SK-N-SH (cell line): Measurements from ENCODE around the gene MPP3.

Experiments
- EP300 ChIP-seq, 2 experiments: IDR thresholded peaks; 2 replicates each; pipeline versions ENCODE4 v1.4.0 to v1.6.1; 2012; ENCODE audit warnings: borderline replicate concordance in 1 of 2, low read depth in 1 of 2, low read length in 1 of 2
- POLR2AphosphoS5 ChIP-seq: IDR thresholded peaks from 2 replicates; pipeline ENCODE4 v1.6.1; 2012; ENCODE audit warnings: low read depth, low read length
- RAD21 ChIP-seq: IDR thresholded peaks from 2 replicates; pipeline ENCODE4 v1.6.1; 2012; ENCODE audit warnings: mild to moderate bottlenecking, low read length
- SMC3 ChIP-seq: IDR thresholded peaks from 2 replicates; pipeline ENCODE4 v1.6.1; 2012; ENCODE audit warnings: low read depth, low read length, improper control_type of control experiment
- TAF1 ChIP-seq: IDR thresholded peaks from 2 replicates; pipeline ENCODE4 v1.6.1; 2012; ENCODE audit warnings: low read depth, mild to moderate bottlenecking, low read length, moderate library complexity, borderline replicate concordance
- TF ChIP-seq, protein P1 (sequence below): fragments of 200-600 bp; sonication (generic); IDR thresholded peaks from 2 replicates; pipeline ENCODE4 v1.6.1; 2017; ENCODE audit warnings: antibody characterized with exemption, mild to moderate bottlenecking, moderate library complexity
- TF ChIP-seq, protein P2 (sequence below): IDR thresholded peaks from 2 replicates; pipeline ENCODE4 v1.4.0; 2012; ENCODE audit warnings: low read depth, borderline replicate concordance
- TF ChIP-seq, protein P3 (sequence below): IDR thresholded peaks from 2 replicates; pipeline ENCODE4 v1.4.0; 2012; ENCODE audit warnings: low read depth

GRCh38 chr17:43857141-43857540 lies 24.2 kb upstream of the MPP3 start:
- no peak for TF ChIP-seq RAD21
- TF ChIP-seq, protein P1, sequence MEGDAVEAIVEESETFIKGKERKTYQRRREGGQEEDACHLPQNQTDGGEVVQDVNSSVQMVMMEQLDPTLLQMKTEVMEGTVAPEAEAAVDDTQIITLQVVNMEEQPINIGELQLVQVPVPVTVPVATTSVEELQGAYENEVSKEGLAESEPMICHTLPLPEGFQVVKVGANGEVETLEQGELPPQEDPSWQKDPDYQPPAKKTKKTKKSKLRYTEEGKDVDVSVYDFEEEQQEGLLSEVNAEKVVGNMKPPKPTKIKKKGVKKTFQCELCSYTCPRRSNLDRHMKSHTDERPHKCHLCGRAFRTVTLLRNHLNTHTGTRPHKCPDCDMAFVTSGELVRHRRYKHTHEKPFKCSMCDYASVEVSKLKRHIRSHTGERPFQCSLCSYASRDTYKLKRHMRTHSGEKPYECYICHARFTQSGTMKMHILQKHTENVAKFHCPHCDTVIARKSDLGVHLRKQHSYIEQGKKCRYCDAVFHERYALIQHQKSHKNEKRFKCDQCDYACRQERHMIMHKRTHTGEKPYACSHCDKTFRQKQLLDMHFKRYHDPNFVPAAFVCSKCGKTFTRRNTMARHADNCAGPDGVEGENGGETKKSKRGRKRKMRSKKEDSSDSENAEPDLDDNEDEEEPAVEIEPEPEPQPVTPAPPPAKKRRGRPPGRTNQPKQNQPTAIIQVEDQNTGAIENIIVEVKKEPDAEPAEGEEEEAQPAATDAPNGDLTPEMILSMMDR, result no peak
- TF ChIP-seq, protein P2, sequence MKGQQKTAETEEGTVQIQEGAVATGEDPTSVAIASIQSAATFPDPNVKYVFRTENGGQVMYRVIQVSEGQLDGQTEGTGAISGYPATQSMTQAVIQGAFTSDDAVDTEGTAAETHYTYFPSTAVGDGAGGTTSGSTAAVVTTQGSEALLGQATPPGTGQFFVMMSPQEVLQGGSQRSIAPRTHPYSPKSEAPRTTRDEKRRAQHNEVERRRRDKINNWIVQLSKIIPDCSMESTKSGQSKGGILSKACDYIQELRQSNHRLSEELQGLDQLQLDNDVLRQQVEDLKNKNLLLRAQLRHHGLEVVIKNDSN, result no peak
- TF ChIP-seq EP300 (IDR thresholded peaks at IDR 0.05; ENCODE audit: borderline replicate concordance in 1 of 2, low read depth in 1 of 2, low read length in 1 of 2), result no peak
- no peak for TF ChIP-seq POLR2AphosphoS5
- no peak for TF ChIP-seq SMC3
- TF ChIP-seq, protein P3, sequence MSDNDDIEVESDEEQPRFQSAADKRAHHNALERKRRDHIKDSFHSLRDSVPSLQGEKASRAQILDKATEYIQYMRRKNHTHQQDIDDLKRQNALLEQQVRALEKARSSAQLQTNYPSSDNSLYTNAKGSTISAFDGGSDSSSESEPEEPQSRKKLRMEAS, result no peak
- TF ChIP-seq TAF1, result no peak
